SK-N-SH (cell line): ENCODE results near the gene TMEM131L. TPM values are rescaled to one million over a fixed set of nuclear protein-coding genes. Genes with fewer than 3 reads are reported as not detected.

Experiments
- CTCF ChIA-PET: fragments of 300-600, 350-600 bp; formaldehyde crosslinking; extraction: SDS; loops from one replicate; lab custom pipeline; 2021; lab: Yijun Ruan, JAX
- POLR2A ChIA-PET: fragments of 350-600 bp; sonication (Branson Sonifier 250); formaldehyde crosslinking; extraction: SDS; loops from one replicate; lab custom pipeline; 2020; ENCODE audit warnings: antibody characterized with exemption, inconsistent platforms; lab: Yijun Ruan, JAX
- DNase-seq: peaks from one replicate; pipeline ENCODE4 v3.0.0; 2012
- H2AFZ ChIP-seq: fragments of 200-600 bp; sonication (generic); 2 replicates; pipeline ENCODE4 v1.8.1; 2016; ENCODE audit warnings: antibody characterized with exemption, mild to moderate bottlenecking, low read depth
- H3F3A ChIP-seq: fragments of 200-600 bp; sonication (generic); replicated peaks from 2 replicates; pipeline ENCODE3; 2016; ENCODE audit warnings: antibody characterized with exemption, mild to moderate bottlenecking; ENCODE audit not compliant: insufficient read depth
- H3K27ac ChIP-seq, 2 experiments: fragments of 200-500 bp in 1 of 2; fragments of 200-600 bp in 1 of 2; sonication (Bioruptor generic) in 1 of 2; sonication (generic), shearing (Covaris generic) in 1 of 2; 2 replicates each; pipeline versions ENCODE4 v1.5.1 to v1.6.1; 2014 to 2016; ENCODE audit warnings: low read depth in 2 of 2, inconsistent platforms in 1 of 2, low read length in 1 of 2, mild to moderate bottlenecking in 1 of 2, mixed read lengths in 1 of 2
- H3K27me3 ChIP-seq: fragments of 200-600 bp; sonication (generic), shearing (Covaris generic); 2 replicates; pipeline ENCODE4 v1.6.1; 2016; ENCODE audit warnings: mixed run types; ENCODE audit not compliant: insufficient read depth
- H3K36me3 ChIP-seq, 2 experiments: fragments of 200-500 bp in 1 of 2; fragments of 200-600 bp in 1 of 2; sonication (Bioruptor generic) in 1 of 2; sonication (generic) in 1 of 2; replicated peaks in 1 of 2; 2 replicates each; pipeline versions ENCODE3 to v1.5.1; 2014 to 2016; ENCODE audit warnings: low read length in 1 of 2, mild to moderate bottlenecking in 1 of 2; ENCODE audit not compliant: insufficient read depth in 2 of 2, control insufficient read depth in 1 of 2
- H3K4me1 ChIP-seq, 2 experiments: fragments of 200-500 bp in 1 of 2; fragments of 200-600 bp in 1 of 2; sonication (Bioruptor generic) in 1 of 2; sonication (generic), shearing (Covaris generic) in 1 of 2; 2 replicates each; pipeline versions ENCODE4 v1.5.1 to v1.6.1; 2014 to 2016; ENCODE audit warnings: low read depth in 1 of 2, low read length in 1 of 2, mixed run types in 1 of 2; ENCODE audit not compliant: insufficient read depth in 2 of 2, control insufficient read depth in 1 of 2
- H3K4me2 ChIP-seq: fragments of 200-600 bp; sonication (generic), shearing (Covaris generic); 2 replicates; pipeline ENCODE4 v1.6.1; 2017; ENCODE audit warnings: mixed run types
- H3K4me3 ChIP-seq, 2 experiments: fragments of 200-500 bp in 1 of 2; fragments of 200-600 bp in 1 of 2; sonication (Bioruptor generic) in 1 of 2; sonication (generic), shearing (Covaris generic) in 1 of 2; 2 replicates each; pipeline versions ENCODE4 v1.5.1 to v1.8.1; 2014 to 2016; ENCODE audit warnings: low read depth in 2 of 2, inconsistent platforms in 1 of 2, low read length in 1 of 2, mild to moderate bottlenecking in 1 of 2, mixed read lengths in 1 of 2, moderate library complexity in 1 of 2
- H3K79me2 ChIP-seq: fragments of 200-600 bp; sonication (generic); 2 replicates; pipeline ENCODE4 v1.8.1; 2017; ENCODE audit warnings: mild to moderate bottlenecking; ENCODE audit not compliant: insufficient read depth
- H3K9ac ChIP-seq: fragments of 200-600 bp; sonication (generic); 2 replicates; pipeline ENCODE4 v1.6.1; 2017; ENCODE audit warnings: mixed run types
- H3K9me2 ChIP-seq: fragments of 200-600 bp; sonication (generic); 2 replicates; pipeline ENCODE4 v1.6.1; 2017; ENCODE audit warnings: mixed run types
- H3K9me3 ChIP-seq: fragments of 200-600 bp; sonication (generic); 2 replicates; pipeline ENCODE4 v1.6.1; 2017; ENCODE audit warnings: mixed run types, mild to moderate bottlenecking, moderate library complexity
- H4K20me1 ChIP-seq: fragments of 200-600 bp; sonication (generic); 2 replicates; pipeline ENCODE4 v1.6.1; 2017; ENCODE audit warnings: mild to moderate bottlenecking, mixed run types; ENCODE audit not compliant: insufficient read depth
- EP300 ChIP-seq, 2 experiments: IDR thresholded peaks; 2 replicates each; pipeline versions ENCODE4 v1.4.0 to v1.6.1; 2012; ENCODE audit warnings: borderline replicate concordance in 1 of 2, low read depth in 1 of 2, low read length in 1 of 2
- EZH2phosphoT487 ChIP-seq: fragments of 200-600 bp; sonication (generic); IDR thresholded peaks from 2 replicates; pipeline ENCODE4 v1.6.1; 2017; ENCODE audit warnings: low read depth, mixed run types, mild to moderate bottlenecking, antibody characterized with exemption, moderate library complexity, borderline replicate concordance
- FOSL2 ChIP-seq: IDR thresholded peaks from 2 replicates; pipeline ENCODE4 v1.4.0; 2012; ENCODE audit warnings: low read depth, mild to moderate bottlenecking, moderate library complexity, borderline replicate concordance
- FOXJ3 ChIP-seq: sonication (generic); formaldehyde crosslinking; IDR thresholded peaks from 2 replicates; pipeline ENCODE4 v1.5.1; 2020; ENCODE audit warnings: mild to moderate bottlenecking, missing genetic modification reagents
- GABPA ChIP-seq: IDR thresholded peaks from 2 replicates; pipeline ENCODE4 v1.4.0; 2012; ENCODE audit warnings: low read depth, mild to moderate bottlenecking
- GATA2 ChIP-seq: sonication (generic); formaldehyde crosslinking; IDR thresholded peaks from 2 replicates; pipeline ENCODE4 v1.5.0; 2020; ENCODE audit warnings: mild to moderate bottlenecking, missing genetic modification reagents
- MXI1 ChIP-seq: IDR thresholded peaks from 2 replicates; pipeline ENCODE4 v1.6.1; 2012; ENCODE audit warnings: mild to moderate bottlenecking, low read depth, low read length, improper control_type of control experiment
- NFIC ChIP-seq: IDR thresholded peaks from 2 replicates; pipeline ENCODE4 v1.4.0; 2012; ENCODE audit warnings: borderline replicate concordance
- NRF1 ChIP-seq: IDR thresholded peaks from 2 replicates; pipeline ENCODE4 v1.6.1; 2012; ENCODE audit warnings: low read depth, mild to moderate bottlenecking, low read length
- POLR2AphosphoS5 ChIP-seq: IDR thresholded peaks from 2 replicates; pipeline ENCODE4 v1.6.1; 2012; ENCODE audit warnings: low read depth, low read length
- RFX5 ChIP-seq: IDR thresholded peaks from 2 replicates; pipeline ENCODE4 v1.6.1; 2012; ENCODE audit warnings: mild to moderate bottlenecking, improper control_type of control experiment, low read length
- SIN3A ChIP-seq: IDR thresholded peaks from 2 replicates; pipeline ENCODE4 v1.6.1; 2012; ENCODE audit warnings: low read depth, mild to moderate bottlenecking, low read length, moderate library complexity, borderline replicate concordance
- SMC3 ChIP-seq: IDR thresholded peaks from 2 replicates; pipeline ENCODE4 v1.6.1; 2012; ENCODE audit warnings: low read depth, low read length, improper control_type of control experiment
- TCF12 ChIP-seq: IDR thresholded peaks from 2 replicates; pipeline ENCODE4 v1.4.0; 2012
- WGBS: methylation state at CpG from one replicate; pipeline ENCODE4 v1.1.6; 2017; ENCODE audit warnings: low lambda C conversion rate; 5-methylcytosine and 5-hydroxymethylcytosine counted together
- polyA plus RNA-seq, 3 experiments: library from polyadenylated mRNA; depleted of rRNA; stranded (reverse); fragments of >200 nt; gene quantifications; 2 replicates each; pipeline ENCODE4 v1.2.3, GENCODE V29; 2012
- TF ChIP-seq, protein P1 (sequence below): fragments of 150-350 bp; IDR thresholded peaks from 2 replicates; pipeline ENCODE4 v1.6.1; 2016; ENCODE audit warnings: mild to moderate bottlenecking, low read depth, low read length
- TF ChIP-seq, protein P2 (sequence below): IDR thresholded peaks from 2 replicates; pipeline ENCODE4 v1.4.0; 2012; ENCODE audit warnings: low read depth, borderline replicate concordance
- TF ChIP-seq, protein P3 (sequence below): IDR thresholded peaks from 2 replicates; pipeline ENCODE4 v1.6.1; 2012; ENCODE audit warnings: mild to moderate bottlenecking, low read depth, low read length, moderate library complexity
- TF ChIP-seq, protein P4 (sequence below): fragments of 150-350 bp; IDR thresholded peaks from 2 replicates; pipeline ENCODE4 v1.6.1; 2017; ENCODE audit warnings: antibody characterized with exemption, low read length, low read depth, borderline replicate concordance
- TF ChIP-seq, protein P5 (sequence below): IDR thresholded peaks from 2 replicates; pipeline ENCODE4; 2012

Gene TMEM131L
- polyA plus RNA-seq, 1 of the 3 experiments (the other 2 are of a cell fraction): 6.2 TPM

DNA sequence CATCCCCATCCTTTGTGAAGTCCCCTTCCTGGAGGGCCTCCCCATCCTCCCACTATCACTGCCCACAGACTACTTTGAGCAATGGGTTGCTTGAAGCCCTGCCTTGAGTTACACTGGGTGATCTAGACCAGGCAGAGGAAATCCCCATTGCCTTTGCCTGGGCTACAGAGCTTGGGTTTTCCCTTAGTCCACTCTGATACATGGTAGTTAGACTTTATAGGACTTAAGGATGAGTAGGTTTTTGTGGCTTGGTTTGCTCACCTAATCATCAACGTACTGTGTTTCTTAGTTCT, 56.6 kb downstream of the TMEM131L start:
- 76% methylated on average over 1 of the region's 1 CpG for WGBS
- no peak for DNase-seq
- no peak overlapping the region for H2AFZ ChIP-seq
- no peak overlapping the region for H3K4me3 ChIP-seq
- no peaks in the 10 kb centered on the region for H3K9me3 ChIP-seq
- CTCF ChIA-PET: no interaction called here
- no peaks in the 10 kb centered on the region for H3K36me3 ChIP-seq
- H3K79me2 ChIP-seq: peaks cover 5% of the 10 kb centered on the region; the same call in 1 of the 2 replicates
- POLR2A ChIA-PET: no interaction called here
- no peaks in the 10 kb centered on the region for H3F3A ChIP-seq
- no peaks in the 10 kb centered on the region for H4K20me1 ChIP-seq
- no peak overlapping the region for H3K9ac ChIP-seq
- H3K27ac ChIP-seq: no peak overlapping the region
- no peaks in the 10 kb centered on the region for H3K27me3 ChIP-seq
- no peak overlapping the region for H3K4me2 ChIP-seq
- H3K9me2 ChIP-seq: no peaks in the 10 kb centered on the region
- H3K4me1 ChIP-seq: no peaks in the 10 kb centered on the region; a peak in 2 of 4 replicates
- TF ChIP-seq NRF1 (no peak), TCF12 (no peak), GABPA (no peak), GATA2 (CRISPR knock-in tag) (no peak), EZH2phosphoT487 (no peak), RFX5 (no peak), SIN3A (no peak), MXI1 (no peak), NFIC (no peak)
- TF ChIP-seq, protein P1, sequence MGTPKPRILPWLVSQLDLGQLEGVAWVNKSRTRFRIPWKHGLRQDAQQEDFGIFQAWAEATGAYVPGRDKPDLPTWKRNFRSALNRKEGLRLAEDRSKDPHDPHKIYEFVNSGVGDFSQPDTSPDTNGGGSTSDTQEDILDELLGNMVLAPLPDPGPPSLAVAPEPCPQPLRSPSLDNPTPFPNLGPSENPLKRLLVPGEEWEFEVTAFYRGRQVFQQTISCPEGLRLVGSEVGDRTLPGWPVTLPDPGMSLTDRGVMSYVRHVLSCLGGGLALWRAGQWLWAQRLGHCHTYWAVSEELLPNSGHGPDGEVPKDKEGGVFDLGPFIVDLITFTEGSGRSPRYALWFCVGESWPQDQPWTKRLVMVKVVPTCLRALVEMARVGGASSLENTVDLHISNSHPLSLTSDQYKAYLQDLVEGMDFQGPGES: no peak
- TF ChIP-seq, protein P2, sequence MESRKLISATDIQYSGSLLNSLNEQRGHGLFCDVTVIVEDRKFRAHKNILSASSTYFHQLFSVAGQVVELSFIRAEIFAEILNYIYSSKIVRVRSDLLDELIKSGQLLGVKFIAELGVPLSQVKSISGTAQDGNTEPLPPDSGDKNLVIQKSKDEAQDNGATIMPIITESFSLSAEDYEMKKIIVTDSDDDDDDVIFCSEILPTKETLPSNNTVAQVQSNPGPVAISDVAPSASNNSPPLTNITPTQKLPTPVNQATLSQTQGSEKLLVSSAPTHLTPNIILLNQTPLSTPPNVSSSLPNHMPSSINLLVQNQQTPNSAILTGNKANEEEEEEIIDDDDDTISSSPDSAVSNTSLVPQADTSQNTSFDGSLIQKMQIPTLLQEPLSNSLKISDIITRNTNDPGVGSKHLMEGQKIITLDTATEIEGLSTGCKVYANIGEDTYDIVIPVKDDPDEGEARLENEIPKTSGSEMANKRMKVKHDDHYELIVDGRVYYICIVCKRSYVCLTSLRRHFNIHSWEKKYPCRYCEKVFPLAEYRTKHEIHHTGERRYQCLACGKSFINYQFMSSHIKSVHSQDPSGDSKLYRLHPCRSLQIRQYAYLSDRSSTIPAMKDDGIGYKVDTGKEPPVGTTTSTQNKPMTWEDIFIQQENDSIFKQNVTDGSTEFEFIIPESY: no peak

DNA sequence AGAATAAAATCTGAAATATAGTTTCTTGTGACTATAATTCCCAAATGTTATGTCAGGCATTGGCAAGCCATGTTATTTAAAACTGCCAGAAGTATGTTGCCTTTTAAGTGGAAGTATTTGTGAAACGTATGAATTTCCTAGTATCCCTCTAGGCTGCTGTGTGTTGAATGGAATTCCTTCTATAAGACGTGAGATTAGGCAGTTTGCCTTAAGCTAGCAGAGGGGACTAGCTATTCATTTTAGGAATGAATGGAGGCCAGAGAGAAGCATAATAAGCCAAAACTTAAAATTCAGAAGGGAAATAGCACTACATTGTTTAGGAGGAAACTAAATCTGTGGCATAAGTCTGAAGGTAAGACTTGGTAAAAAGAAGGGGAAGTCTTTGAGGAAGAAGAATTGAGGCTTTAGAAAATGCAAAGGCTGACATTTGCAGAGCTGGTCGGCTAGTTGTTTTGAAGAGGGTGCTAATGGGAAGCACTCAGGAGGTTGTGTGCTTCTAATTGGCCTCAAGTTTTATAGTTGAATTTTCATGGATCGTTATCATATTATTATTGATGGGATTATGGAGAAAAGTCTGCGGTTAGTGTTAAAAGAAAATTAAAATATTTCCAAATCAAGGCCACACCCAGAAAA, 57.1 kb downstream of the TMEM131L start:
- ChIA-PET CTCF (no interaction called here), POLR2A (no interaction called here)
- H3K4me3 ChIP-seq: no peak overlapping the region
- DNase-seq: no peak
- no peaks in the 10 kb centered on the region for H3K9me2 ChIP-seq
- H3K36me3 ChIP-seq: no peaks in the 10 kb centered on the region
- no peaks in the 10 kb centered on the region for H4K20me1 ChIP-seq
- peaks cover 5% of the 10 kb centered on the region; the same call in 1 of the 2 replicates for H3K79me2 ChIP-seq
- no peaks in the 10 kb centered on the region; a peak in 2 of 4 replicates for H3K4me1 ChIP-seq
- TF ChIP-seq EP300 (IDR thresholded peaks at IDR 0.05; ENCODE audit: borderline replicate concordance in 1 of 2, low read depth in 1 of 2, low read length in 1 of 2): no peak
- TF ChIP-seq EZH2phosphoT487: no peak
- TF ChIP-seq, protein P3, sequence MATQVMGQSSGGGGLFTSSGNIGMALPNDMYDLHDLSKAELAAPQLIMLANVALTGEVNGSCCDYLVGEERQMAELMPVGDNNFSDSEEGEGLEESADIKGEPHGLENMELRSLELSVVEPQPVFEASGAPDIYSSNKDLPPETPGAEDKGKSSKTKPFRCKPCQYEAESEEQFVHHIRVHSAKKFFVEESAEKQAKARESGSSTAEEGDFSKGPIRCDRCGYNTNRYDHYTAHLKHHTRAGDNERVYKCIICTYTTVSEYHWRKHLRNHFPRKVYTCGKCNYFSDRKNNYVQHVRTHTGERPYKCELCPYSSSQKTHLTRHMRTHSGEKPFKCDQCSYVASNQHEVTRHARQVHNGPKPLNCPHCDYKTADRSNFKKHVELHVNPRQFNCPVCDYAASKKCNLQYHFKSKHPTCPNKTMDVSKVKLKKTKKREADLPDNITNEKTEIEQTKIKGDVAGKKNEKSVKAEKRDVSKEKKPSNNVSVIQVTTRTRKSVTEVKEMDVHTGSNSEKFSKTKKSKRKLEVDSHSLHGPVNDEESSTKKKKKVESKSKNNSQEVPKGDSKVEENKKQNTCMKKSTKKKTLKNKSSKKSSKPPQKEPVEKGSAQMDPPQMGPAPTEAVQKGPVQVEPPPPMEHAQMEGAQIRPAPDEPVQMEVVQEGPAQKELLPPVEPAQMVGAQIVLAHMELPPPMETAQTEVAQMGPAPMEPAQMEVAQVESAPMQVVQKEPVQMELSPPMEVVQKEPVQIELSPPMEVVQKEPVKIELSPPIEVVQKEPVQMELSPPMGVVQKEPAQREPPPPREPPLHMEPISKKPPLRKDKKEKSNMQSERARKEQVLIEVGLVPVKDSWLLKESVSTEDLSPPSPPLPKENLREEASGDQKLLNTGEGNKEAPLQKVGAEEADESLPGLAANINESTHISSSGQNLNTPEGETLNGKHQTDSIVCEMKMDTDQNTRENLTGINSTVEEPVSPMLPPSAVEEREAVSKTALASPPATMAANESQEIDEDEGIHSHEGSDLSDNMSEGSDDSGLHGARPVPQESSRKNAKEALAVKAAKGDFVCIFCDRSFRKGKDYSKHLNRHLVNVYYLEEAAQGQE: no peak
- no peak for TF ChIP-seq POLR2AphosphoS5
- TF ChIP-seq SIN3A: no peak
- TF ChIP-seq, protein P4, sequence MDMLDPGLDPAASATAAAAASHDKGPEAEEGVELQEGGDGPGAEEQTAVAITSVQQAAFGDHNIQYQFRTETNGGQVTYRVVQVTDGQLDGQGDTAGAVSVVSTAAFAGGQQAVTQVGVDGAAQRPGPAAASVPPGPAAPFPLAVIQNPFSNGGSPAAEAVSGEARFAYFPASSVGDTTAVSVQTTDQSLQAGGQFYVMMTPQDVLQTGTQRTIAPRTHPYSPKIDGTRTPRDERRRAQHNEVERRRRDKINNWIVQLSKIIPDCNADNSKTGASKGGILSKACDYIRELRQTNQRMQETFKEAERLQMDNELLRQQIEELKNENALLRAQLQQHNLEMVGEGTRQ: no peak
- TF ChIP-seq SMC3: no peak
- TF ChIP-seq, protein P5, sequence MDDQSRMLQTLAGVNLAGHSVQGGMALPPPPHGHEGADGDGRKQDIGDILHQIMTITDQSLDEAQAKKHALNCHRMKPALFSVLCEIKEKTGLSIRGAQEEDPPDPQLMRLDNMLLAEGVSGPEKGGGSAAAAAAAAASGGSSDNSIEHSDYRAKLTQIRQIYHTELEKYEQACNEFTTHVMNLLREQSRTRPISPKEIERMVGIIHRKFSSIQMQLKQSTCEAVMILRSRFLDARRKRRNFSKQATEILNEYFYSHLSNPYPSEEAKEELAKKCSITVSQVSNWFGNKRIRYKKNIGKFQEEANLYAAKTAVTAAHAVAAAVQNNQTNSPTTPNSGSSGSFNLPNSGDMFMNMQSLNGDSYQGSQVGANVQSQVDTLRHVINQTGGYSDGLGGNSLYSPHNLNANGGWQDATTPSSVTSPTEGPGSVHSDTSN: no peak
- no peak for TF ChIP-seq GATA2 (CRISPR knock-in tag)
- no peak for TF ChIP-seq FOXJ3 (CRISPR knock-in tag)
- no peak for TF ChIP-seq FOSL2
- H3K4me2 ChIP-seq: no peak overlapping the region
- no peak overlapping the region for H3K9ac ChIP-seq
- H2AFZ ChIP-seq: no peak overlapping the region
- H3K27ac ChIP-seq: no peak overlapping the region
- no peaks in the 10 kb centered on the region for H3F3A ChIP-seq
- no peaks in the 10 kb centered on the region for H3K9me3 ChIP-seq
- 93% methylated on average over 5 of the region's 5 CpGs for WGBS
- H3K27me3 ChIP-seq: no peaks in the 10 kb centered on the region
